Measurements from ENCODE around the gene MAN1C1.

MAN1C1 gene

DNA sequence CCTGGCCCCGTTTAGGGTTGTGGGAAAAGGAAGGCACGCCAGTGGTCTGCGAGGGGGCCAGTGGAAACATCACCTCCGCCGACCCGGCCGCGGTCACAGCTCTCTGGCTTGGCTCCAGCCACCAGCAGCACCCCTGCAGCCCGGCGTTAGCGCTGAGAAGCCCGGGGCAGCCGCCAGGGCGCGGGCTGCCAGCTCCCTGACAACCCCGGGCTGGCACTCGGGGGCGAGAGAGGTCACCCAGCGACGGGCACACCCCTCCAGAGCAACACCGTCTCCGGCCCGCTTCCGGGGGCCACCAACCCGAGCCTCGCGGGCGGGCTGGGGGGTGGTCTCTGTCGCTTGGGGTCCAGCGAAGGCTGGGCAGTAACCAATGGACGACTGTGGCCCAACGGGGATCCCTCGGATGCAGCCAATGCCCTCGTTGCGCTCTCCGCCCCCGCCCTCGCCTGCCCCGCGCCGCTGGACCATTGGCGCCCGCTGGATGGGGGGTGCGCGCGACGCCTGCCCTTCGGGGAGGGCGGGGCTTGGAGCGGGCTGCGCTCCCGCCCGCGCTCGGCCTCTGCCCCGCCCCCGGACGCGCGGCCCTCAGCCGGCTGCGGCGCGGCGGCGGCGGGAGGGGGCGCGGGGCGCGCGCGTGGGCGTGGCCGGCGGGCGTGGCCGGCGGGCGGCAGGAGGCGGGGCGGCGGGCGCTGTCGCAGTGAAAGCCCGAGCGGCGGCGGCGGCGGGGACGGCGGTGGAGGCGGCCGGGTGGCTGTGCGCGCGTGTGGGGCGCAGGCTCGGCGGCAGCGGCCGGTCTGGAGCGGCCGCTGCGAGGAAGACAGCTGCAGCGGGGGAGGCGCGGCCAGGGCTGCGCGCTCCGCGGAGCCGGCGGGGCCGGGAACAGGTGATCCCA, at the start of gene MAN1C1:
MAN1C1 (plus strand) TSS at position 697 of the 892 bp plus-strand sequence. CDS start 1,007 bp downstream, outside the sequence.
- peak; percentile 73 to 80 for DNase-seq

DNA sequence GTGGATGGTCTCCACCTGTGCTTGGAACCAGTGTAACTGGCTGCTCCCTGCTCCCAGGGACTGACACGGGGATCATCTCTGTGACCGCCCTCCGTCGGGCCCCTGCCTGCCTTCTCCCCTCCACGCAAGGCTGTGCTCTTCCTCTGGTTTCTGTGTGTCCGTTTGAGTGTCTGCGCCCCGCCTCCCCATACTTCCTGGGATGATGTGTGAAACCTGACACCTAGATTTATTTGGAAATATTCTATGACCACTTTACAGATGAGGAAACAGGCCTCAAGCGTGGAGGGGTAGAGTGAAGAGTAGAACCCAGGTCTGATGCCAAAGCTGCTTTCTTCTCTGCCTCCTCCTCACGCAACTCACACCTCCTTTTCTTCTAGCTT, 48.9 kb upstream of the MAN1C1 start:
- no peak for DNase-seq

DNA sequence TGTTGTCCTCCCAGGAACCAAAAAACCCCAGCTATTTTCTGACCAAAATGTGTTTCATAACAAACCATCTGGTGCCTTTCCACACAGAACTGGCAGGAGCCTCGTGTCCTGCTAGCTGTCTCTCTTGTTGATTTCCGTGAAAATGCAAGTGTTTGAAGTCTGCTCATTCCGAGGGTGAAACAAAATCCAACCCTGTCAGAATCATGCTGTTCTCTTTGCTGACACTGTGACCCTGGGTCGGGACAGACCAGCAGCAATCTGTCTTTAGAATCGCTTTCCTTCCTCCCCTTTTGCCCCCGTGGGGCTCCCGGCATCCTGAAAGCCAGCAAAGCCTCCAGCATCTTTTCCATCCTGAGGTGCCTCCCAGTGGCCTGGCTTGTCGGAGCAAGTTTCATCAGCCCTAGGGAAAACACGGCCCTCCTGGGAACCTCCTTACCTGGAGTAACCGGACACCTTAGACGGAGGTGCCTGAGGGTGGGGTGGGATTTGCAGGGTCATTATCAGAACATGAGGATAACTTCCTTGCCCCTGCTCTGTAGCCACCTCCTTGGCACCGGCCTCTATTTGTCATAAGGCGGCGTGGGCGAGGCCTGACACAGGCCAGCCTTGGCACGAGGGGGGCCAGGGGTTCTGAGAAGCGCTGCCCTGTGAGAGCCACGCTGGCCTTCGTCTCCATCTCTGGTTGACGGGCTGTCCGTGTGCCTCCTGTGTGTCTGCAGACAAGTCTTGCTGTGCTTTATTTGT, 48.3 kb upstream of the MAN1C1 start:
- DNase-seq, result no peak

DNA sequence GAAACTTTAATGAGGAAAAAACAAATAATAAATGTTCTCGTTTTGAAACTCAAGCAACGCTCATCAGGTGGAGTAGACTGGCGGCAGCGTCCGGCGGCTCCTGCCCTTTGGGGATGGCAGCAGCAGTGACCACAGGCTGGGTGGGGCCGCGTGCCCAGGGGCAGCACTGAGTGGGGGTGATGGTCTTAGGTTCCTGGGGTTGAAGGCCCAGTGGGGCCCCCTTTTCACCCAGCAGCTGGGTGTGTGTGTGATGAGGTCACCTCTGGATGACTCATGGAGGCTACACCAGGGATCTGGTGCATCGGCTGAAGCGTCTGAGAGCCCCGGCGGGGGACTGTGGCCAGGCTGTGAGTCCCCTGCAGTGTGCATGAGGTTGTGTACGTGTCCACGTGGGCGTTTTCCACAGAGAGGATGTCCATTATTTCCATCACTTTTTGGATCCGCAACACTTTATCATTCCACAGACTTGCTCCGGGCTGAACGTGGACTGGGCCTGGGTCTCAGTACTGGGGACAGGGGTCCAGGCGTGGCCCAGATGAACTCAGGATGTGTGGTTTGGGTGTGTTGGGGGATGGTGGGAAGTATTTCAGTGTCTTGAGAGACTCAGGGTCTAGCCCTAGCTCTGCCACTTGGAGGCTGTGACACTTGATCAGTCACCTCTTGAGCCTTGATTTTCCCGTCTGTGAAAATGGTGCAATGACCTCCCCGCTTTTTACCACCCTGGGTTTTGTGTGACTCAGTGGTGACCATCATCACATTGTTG, 47.6 kb upstream of the MAN1C1 start:
- DNase-seq, result no peak

DNA sequence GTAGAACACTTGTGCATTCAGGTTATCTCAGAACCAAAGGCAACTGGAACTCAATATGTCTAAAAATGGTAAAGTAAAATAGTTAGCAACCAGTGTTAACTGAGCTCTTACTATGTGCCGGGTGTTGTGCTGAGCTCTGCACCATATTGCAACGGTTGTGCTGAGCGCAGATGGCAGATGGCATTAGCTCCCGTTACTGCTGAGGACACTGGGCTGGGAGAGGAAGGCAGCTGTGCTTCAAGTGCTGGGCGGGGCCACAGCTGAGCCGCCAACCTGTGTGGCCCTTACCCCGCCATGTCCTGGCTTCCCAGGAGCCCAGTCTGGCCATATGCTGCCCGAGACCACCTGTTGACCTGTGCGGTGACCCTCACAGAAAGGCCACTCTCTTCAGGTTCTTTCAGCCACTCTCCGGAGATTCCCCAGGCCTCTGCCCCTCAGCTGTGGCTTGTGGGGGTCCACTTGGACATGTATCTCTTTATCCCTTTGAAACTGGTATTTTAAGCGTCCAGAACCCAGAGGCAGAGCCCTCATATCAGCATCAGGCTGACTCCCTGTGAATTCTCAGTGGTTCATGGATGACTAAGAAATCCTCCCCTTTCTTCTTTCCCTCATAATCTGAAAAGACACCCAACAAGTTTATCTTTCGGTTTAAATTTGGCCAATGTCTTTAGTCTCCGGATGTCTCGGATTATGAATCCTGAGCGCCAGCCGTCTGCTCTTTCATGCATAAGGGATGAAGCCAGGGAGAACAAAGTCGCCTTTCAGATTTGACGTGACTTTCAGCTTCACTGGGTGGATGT, 46.8 kb upstream of the MAN1C1 start:
- DNase-seq, result no peak

DNA sequence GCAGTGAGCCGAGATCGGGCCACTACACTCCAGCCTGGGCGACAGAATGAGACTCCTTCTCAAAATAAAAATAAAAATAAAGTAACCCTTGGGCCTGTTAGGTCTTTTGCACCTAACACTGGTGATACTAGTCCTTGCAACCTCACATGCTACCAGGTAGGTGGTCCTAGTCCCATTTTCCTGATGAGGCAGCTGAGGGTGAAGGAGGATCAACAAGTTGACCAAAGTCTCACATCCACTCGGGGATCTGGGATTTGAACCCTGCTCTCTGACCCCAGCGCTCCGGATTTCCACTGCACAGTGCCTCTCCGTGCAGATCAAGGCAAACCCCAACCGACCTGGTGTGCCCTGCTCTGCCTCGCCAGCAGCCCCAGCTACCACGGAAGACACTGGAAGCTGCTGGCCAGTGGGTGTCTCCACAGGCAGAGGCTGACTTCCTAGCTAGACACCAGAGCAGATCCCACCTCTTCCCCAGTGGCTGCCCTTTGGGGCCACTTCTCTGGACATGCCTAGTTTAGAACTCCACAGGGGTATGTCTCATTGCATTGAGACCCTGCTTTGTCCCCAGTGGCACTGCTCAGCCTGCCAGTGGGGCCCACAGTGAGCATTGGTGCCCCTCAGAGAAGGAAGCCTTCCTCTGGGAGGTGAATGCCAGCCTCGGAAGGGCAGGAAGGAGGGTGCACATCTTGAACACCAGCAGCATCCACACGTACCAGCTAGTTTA, 45.6 kb upstream of the MAN1C1 start:
- DNase-seq, result no peak

DNA sequence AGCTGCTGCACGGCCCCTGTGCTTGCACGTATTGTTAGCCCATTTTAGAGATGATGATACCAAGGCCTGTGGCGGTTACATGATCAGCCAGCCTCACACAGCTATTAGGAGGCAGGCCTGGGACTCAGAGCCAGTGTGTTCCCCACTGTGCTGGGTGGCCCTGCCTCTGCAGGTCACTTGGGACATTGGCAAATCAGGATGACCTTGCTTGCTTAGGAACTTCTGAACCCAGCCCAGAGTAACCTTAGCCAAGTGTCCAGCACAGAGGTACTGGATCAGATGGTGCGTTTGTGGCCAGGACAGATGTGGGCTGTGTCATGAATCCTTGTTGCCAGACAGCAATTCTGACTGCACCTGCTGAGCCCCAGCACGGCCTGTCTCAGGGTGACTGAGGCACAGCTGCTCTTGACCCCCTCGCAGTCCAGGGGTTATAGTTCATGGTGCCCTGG, 45.0 kb upstream of the MAN1C1 start:
- DNase-seq, result no peak

DNA sequence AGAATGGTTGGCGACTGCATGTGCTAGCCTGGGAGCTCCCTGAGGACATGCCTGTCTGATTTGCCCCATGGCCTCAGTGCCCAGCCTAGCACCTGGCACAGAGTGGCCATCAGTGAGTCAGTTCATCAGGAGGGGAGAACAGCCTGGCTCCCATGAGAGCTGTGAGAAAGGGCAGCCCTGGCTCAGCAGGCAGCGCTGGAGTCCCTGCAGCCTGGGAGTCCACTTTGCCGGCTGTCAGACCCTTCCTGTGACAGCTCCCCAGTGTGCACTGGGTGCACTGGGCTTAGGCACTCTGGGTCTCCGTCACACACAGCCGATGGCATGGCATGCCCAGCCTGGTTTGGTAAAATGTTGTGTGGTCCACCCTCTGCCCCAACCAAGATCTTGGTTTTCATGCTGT, 44.5 kb upstream of the MAN1C1 start:
- DNase-seq, result no peak

DNA sequence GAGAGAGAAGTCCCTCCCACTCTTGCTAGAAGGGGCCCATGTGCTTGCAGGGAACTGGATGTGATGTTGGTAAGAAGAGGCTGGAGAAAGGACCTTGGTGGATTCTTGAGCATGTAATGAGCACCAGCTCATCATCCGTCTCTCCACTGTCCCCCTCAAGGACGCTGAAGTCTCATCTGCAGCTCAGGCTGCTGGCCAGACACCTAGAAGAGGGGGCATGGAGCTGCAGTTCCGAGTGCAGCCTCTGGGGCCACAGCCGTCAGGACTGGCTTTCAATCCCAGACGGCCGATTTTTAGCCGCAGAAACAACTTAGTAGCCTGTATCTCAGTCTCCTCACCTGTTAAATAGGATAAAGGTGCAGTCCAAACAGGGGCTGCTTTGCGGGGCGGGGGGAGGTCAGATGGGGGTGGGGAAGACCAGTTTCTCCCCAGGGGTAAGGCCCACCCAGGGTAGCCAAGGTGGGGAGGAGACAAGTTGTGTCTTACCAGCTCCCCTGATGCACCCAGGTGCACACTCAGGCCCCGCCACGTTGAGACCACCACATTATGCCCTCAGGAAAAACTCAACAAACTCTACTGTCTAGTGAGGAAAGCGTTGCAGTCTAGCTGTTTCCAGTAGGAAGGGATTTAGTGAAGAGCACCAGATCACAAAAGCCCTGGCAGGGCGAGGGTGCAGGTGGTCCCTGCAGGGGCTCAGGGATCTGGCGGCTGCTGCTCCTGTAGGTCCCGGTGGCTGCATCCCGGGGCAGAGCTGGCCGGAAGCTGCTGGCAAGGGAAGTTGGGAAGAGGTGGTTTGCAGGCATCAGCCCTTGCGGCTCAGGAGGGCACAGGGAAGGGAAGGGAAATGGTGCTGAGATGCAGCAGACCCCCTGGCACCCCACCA, 43.6 kb upstream of the MAN1C1 start:
- peak in 1 of 2 experiments; percentile 55 for DNase-seq

DNA sequence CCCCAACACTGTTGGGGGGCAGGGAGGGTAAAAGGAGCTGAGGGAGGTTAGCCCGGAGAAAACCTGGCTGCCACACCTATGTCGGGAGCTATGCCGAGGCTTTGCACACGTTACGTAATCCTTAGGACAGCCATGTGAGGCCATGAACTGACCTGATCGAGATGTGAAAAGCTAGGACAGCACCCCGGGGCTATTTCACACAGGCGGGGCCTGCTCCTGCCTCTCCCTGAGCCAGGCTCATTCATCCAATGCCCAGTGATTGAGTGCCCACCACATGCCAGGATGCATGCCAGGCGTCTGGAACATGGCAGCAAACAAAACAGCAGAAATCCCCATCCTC, 43.0 kb upstream of the MAN1C1 start:
- no peak for DNase-seq

DNA sequence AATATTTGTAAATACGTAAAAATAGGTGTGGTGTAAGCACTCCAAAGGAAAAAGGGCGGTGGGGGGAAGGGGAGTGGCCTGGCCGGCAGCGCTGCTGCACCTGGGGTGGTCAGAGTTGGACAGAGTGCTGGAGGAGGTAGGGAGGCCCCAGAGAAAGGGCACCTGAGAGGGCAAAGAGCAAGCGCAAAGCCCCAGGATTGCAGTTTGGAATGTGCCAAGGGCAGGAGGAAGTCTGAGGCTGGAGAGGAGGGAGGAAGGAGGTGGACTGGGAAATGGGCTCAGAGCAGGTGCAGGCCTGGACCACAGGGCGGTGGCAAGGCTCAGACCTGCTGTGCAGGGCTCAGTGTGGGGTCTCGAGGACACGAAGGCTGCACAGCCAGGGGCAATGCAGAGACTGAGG, 42.6 kb upstream of the MAN1C1 start:
- no peak for DNase-seq

DNA sequence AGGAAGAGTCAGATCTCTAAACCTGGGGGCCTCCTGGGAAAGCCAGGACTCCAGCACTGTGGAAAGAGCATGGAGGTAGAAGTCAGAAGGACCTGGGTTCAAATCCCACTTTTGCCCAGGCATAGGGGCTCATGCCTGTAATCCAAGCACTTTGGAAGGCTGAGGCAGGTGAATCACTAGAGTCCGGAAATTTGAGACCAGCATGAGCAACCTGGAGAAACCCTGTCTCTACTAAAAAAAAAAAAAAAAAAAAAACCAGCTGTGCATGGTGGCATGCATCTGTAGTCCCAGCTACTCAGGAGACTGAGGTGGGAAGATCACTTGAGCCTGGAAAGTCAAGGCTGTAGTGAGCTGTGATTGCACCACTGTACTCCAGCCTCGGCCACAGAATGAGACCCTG, 41.4 kb upstream of the MAN1C1 start:
- DNase-seq, result no peak

DNA sequence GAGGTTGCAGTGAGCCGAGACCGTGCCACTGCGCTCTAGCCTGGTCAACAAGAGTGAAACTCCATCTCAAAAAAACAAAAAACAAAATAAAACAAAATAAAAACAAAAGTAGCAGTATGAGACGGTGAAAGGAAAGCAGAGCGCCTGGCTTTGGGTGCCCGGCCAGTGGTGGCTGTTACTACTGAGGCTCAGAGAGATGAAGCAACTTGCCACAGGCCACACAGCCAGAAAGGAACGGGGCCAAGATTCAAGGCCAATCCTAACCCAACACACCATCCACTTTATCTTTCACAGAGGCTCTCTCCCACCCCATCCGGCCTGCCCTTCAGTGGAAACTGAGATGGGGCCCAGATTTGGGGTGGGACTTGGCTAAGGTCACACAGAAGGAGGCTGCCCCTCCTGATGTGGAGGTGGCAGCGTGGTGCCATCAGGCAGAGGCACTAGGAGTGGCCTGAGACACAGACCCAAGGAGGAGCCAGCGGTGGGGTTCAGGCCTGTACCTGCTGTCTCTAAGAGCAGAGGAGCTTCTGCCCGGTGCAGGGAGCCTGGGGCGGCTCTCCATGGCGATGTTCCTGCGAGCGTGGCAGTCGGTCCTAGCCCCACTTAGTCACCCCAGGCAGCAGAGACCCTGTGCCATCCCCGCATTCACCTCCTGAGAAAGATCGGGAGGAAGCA, 40.0 kb upstream of the MAN1C1 start:
- DNase-seq, result no peak

DNA sequence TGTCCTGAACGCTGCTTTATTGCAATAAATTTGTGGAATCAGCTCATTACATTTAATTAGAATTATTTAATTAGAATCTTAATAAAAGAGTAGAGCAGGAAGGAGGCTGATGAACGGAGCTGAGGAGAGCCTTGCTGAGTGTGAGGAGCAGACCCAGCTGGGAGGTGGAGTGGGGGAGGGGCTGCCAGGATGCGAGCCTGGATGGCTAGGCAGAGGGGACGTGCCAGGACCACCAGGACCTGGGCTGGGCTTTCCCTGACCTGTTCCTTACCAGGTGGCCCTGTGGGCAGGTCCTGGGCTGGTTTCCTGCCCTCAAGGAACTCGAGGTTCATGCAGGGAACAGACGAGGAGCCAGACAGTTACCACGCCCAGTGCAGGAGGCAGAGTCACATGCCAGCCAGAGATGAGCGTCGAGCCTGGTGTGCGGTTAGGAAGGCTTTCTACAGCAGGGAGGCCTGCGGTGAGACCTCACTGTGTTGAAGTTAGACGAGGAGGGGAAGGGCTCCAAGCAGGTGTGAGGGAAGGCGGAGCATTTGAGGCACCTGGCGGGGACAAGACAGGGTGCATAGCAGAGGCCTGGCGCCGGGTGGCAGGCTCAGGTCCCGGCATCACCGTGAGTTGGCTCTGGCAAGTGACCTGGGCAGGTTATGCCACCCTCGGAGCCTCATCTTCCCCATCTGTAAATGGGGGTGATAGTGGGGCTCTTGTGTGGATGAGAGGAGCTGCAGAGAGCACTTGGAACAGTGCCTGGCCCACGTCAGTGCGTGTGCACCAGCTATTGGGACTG, 39.3 kb upstream of the MAN1C1 start:
- DNase-seq, result no peak

DNA sequence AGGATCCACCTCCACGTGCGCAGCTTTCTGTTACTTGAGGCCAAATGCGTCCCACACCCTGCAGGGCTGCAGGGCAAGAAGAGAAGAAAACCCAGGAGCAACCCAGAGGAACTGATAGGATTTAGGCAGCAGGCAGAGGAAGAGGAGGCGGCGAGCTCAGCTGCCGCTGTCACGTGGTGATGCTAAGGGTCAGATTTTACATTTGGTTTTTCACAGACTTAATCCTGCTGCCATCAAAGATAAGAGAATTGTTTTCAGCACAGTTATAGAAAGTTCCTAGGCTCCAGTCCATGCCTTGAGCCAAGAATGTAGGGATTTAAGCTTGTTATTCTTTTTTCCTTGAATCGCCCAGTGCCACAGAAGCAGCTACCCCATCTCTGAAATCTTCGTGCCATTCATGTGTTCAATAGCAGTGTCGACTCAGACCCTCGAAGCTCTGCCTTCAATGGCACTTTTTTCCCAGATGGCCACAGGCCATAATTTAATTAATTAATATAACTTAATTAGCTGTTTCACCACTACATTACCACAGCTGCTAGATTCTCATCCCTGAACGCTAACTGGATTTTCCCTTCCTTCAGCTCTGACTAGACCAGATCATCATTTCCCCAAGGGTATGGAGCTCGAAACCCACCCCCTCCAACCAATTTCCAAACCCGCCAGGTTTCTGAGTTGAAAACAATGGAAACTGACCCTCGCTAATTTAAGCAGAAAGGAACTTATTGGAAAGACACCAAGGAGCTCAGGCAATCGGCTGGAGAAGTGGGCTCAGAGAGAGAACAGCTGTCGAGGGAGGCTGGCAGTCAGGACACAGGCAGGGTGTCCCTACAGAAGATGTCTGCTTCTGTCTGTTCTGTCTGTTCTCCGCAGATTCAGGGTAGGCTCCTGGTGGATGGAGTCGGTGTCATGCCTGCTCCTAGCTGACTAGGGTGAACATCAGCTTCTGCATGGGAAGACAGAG, 37.0 kb upstream of the MAN1C1 start:
- DNase-seq, result no peak

DNA sequence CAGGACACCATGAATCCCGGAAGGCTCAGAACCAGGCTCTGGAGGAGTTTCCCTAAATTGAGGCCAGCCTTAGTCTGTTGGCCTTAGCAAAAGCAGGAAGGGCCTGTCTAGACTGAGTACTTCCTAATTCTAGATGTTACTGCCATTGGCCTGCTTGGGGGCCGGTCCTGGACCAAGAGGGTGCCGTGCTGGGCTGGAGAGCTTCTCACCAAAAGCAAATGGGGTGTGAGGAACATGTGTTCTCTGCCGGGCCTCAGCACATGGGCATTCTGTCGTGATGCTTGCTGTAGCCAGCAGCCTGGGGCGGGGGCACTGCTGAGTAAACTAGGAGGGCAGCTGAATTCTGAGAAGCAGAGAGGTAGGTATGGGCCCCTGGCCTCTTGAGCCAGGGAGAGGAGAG, 35.7 kb upstream of the MAN1C1 start:
- no peak for DNase-seq

DNA sequence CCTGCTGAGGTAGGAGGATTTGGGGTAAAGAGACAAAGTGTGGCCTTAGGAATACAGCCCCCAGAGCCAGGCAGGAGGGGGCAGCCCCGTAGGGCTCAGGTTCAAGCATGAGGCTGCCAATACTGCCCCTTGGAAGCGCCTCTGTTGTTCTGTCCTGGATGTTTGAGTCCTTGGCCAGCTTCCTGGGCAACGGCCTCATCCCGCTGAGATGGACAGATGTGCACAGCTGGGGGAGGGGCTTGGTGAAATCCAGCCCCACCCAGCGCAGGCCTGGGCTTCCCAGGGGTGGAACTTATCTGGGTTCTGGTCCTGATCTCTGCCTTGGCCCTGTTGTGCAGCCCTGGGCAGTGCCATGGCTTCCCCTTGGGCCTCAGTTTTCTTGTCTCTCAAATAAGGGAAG, 34.8 kb upstream of the MAN1C1 start:
- no peak for DNase-seq

Measured in stimulated activated CD4-positive, alpha-beta T cell treated with anti-CD3 and anti-CD28 coated beads, Interleukin-4, amount 100 ng/mL, for 4 hours (primary cell).